GM12875 (cell line): ENCODE data around the gene CEP72.

Experiments
- H3K4me3 ChIP-seq: one replicate; pipeline ENCODE4 v1.5.1; 2011; ENCODE audit warnings: low read depth, low read length, control low read depth
- CTCF ChIP-seq: IDR thresholded peaks from 2 replicates; pipeline ENCODE4 v1.5.1; 2011; ENCODE audit warnings: low read depth, mild to moderate bottlenecking, control low read depth, inconsistent platforms, low read length, moderate library complexity, borderline replicate concordance; ENCODE audit not compliant: insufficient read depth

The CEP72 gene

DNA sequence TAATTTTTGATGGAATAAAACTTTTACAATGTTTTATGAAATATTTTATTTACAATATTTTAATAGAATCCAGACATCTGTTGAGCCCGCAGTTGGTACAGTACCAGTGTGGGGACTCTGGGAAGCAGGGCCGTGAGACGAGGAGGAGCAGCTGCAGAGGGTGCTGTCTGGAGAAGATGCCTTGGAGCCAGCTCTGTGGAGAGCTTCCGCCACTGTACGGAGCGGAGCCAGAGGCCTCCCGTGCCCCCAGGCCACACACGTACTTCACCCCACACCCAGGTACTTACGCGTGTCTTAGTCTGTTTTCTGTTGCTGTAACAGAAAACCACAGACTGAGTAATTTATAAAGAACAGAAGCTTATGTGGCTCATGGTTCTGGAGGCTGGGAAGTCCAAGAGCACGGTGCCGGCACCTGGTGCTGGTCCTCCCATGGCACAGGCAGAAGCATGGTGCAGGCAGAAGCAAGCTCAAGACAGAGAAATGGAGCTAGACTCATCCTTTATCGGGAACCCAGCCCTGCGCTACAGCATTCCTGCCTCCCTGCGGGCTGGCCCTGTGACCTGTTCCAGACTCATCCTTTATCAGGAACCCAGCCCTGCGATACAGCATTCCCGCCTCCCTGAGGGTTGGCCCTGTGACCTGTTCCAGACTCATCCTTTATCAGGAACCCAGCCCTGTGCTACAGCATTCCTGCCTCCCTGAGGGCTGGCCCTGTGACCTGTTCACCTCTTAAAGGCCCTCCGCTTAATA lies 23.3 kb downstream of the CEP72 start:
- TF ChIP-seq CTCF = no peak
- H3K4me3 ChIP-seq = no peak overlapping the region

DNA sequence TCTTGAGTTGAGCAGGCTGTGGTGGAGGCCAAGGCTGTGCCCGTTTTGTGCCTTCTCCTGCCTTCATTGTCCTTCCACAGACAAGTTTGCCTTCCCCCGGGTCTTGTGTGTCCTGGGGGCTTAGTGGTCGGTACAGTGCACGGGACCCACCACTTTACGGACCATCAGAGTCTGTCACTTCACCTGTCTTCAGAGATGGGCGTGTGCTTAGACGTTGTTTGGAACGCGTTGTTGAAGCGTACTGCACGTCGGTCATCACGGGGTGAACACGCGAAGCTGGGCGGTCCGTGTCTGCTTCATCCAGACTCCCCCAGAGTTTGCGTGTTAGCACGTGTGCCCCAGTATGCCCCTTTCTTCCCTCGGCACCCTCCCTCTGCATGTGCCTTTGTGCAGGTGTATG lies 24.8 kb downstream of the CEP72 start:
- no peak for TF ChIP-seq CTCF
- H3K4me3 ChIP-seq = no peak overlapping the region

GRCh38 chr5:637581-638450 lies 25.7 kb downstream of the CEP72 start:
- TF ChIP-seq CTCF = no peak
- H3K4me3 ChIP-seq = no peak overlapping the region

GRCh38 chr5:638501-639252 lies 26.5 kb downstream of the CEP72 start:
- no peak overlapping the region for H3K4me3 ChIP-seq
- TF ChIP-seq CTCF = no peak

GRCh38 chr5:639253-639530 lies 27.1 kb downstream of the CEP72 start:
- H3K4me3 ChIP-seq = no peak overlapping the region
- no peak for TF ChIP-seq CTCF

GRCh38 chr5:639584-640213 lies 27.6 kb downstream of the CEP72 start:
- no peak overlapping the region for H3K4me3 ChIP-seq
- TF ChIP-seq CTCF = no peak
